SK-N-MC (cell line): Measurements from ENCODE around the gene SUFU.

Experiments used
- DNase-seq: peaks from one replicate; pipeline ENCODE4 v3.0.0-alpha.2; 2011; ENCODE audit warnings: low read depth, low spot score
- H3K27ac ChIP-seq: fragments of 200-600 bp; sonication (generic); 2 replicates; pipeline ENCODE4 v1.5.1; 2016; ENCODE audit warnings: mixed run types
- H3K36me3 ChIP-seq: fragments of 200-600 bp; sonication (generic); 2 replicates; pipeline ENCODE4 v1.6.1; 2017; ENCODE audit warnings: antibody characterized with exemption, low read length, mixed read lengths; ENCODE audit not compliant: insufficient read depth
- H3K4me3 ChIP-seq: fragments of 200-600 bp; sonication (generic); 2 replicates; pipeline ENCODE4 v1.5.1; 2016
- H3K9ac ChIP-seq: fragments of 200-600 bp; sonication (generic); 2 replicates; pipeline ENCODE4 v1.8.0; 2017; ENCODE audit warnings: mixed run types, mixed read lengths; ENCODE audit not compliant: insufficient read length
- H3K9me3 ChIP-seq: fragments of 200-600 bp; sonication (generic); 2 replicates; pipeline ENCODE4 v1.6.1; 2017; ENCODE audit warnings: low read depth, mild to moderate bottlenecking, antibody characterized with exemption, low read length, moderate library complexity, mixed read lengths
- EZH2 ChIP-seq: fragments of 200-600 bp; sonication (generic); IDR thresholded peaks from one replicate; pipeline ENCODE4 v1.6.1; 2017; ENCODE audit warnings: antibody characterized with exemption
- FOXP2 ChIP-seq: optimal IDR thresholded peaks from 2 replicates; pipeline ENCODE3; 2011; ENCODE audit warnings: mild to moderate bottlenecking, moderate library complexity; ENCODE audit not compliant: insufficient read depth; ENCODE audit errors: extremely low read length, control extremely low read depth
- POLR2AphosphoS5 ChIP-seq: IDR thresholded peaks from 2 replicates; pipeline ENCODE4 v1.6.1; 2012; ENCODE audit warnings: mild to moderate bottlenecking, low read depth, low read length, borderline replicate concordance

SUFU gene

DNA sequence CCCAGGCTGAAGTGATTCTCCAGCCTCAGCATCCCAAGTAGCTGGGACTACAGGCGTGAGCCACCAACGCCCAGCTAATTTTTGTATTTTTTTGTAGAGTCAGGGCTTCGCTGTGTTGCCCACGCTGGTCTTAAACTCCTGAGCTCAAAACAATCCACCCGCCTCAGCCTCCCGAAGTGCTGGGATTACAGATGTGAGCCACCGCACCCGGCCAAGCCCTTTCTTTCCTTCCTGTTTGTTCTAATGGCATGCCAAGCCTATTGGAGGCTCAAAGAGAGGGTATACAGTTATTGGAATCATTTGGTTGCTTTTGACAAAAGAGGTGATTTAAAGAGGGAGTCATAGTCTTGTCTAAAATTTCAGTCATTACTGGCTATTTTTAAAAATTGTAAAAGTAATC, 94.5 kb downstream of the SUFU start:
- no peaks in the 10 kb centered on the region for H3K9me3 ChIP-seq
- H3K4me3 ChIP-seq: no peak overlapping the region
- TF ChIP-seq EZH2: no peak
- no peak for TF ChIP-seq FOXP2
- no peak for TF ChIP-seq POLR2AphosphoS5
- H3K9ac ChIP-seq: no peak overlapping the region
- no peaks in the 10 kb centered on the region; the same call in 1 of the 2 replicates for H3K36me3 ChIP-seq
- H3K27ac ChIP-seq: no peak overlapping the region
- no peak for DNase-seq

DNA sequence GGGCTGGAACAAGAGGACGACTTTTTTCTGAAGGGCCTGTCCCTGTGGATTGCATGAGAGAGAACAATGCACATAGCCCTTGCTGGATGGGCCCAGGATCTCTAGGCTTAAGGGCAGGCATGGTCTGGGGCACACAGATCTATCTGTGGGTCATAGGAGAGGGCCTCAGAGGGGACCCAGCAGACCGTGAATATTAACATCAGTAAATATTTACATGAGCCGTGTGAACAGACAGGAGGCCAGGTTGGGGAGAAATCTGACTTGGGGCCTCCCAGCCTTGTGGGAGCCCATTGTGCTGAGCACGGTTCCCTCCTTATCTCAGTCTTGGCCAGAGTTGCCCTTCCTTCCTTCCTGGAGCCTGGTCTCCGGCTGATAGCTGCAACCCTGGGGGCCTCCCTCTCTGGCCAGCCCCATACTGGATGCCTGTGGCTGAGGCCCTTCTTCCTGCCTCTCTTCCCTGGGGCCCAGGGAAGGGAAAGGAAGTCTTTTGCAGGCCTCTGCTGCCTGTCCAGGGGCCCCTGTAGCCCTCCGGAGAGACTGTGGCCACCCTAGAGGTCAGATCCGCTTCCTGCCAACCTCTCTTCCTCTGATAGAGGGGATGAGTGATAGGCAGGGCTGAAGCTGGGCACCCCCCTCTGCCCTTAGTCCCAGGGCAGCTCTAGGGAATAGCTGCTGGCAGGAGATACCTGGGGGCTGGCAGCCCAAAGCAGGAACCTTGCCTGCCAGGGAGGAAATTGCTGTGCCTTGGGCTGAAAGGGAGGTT, 96.0 kb downstream of the SUFU start:
- Histone ChIP-seq H3K27ac (no peak overlapping the region), H3K4me3 (no peak overlapping the region), H3K9me3 (no peaks in the 10 kb centered on the region), H3K9ac (no peak overlapping the region), H3K36me3 (no peaks in the 10 kb centered on the region; the same call in 1 of the 2 replicates)
- no peak for DNase-seq
- TF ChIP-seq FOXP2 (no peak), POLR2AphosphoS5 (no peak), EZH2 (no peak)

DNA sequence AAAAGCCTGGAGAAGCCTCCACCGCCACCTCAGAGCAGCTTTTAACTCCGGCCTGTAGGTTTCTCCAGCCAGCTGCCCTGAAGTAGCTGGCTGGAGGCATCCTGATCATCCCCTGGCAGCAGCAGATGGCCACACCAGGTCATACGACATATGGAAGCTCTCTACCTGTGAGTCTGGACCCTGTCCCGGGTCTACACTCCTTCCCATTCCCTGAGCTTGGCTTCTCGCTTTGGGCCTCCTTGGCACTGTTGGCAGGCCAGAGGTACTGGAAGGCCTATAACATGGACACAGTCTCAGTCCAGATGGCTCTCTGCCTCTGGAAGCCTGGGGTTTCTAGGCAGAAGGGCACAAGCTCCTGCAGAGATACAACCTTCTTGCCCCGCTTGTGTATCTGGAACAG, 97.0 kb downstream of the SUFU start:
- Histone ChIP-seq H3K36me3 (no peaks in the 10 kb centered on the region; the same call in 1 of the 2 replicates), H3K27ac (no peak overlapping the region), H3K4me3 (no peak overlapping the region), H3K9ac (no peak overlapping the region), H3K9me3 (no peaks in the 10 kb centered on the region)
- no peak for TF ChIP-seq FOXP2
- no peak for TF ChIP-seq EZH2
- TF ChIP-seq POLR2AphosphoS5: no peak
- DNase-seq: no peak

DNA sequence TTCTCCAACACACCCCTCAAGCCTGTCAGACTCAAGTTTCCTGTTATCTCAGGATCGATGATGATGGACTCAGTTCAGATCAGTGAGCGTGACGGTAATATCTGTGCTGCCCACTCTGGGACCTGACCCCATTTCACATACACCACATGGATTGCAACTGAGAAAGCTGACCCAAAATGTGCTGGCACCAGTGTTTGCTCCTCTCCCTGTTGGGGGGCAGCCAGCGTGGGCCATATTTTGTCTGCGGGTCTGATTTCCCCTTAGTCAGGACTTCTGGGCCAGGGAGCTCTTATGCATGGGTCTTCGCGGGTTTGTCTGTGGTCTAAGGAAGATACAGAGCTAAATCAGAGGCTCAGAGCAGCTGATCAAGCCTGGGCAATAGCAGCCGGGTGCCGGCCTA, 97.9 kb downstream of the SUFU start:
- Histone ChIP-seq H3K36me3 (no peaks in the 10 kb centered on the region; the same call in 1 of the 2 replicates), H3K9me3 (no peaks in the 10 kb centered on the region), H3K9ac (no peak overlapping the region), H3K4me3 (no peak overlapping the region), H3K27ac (no peak overlapping the region)
- DNase-seq: no peak
- no peak for TF ChIP-seq EZH2
- TF ChIP-seq FOXP2: no peak
- no peak for TF ChIP-seq POLR2AphosphoS5

DNA sequence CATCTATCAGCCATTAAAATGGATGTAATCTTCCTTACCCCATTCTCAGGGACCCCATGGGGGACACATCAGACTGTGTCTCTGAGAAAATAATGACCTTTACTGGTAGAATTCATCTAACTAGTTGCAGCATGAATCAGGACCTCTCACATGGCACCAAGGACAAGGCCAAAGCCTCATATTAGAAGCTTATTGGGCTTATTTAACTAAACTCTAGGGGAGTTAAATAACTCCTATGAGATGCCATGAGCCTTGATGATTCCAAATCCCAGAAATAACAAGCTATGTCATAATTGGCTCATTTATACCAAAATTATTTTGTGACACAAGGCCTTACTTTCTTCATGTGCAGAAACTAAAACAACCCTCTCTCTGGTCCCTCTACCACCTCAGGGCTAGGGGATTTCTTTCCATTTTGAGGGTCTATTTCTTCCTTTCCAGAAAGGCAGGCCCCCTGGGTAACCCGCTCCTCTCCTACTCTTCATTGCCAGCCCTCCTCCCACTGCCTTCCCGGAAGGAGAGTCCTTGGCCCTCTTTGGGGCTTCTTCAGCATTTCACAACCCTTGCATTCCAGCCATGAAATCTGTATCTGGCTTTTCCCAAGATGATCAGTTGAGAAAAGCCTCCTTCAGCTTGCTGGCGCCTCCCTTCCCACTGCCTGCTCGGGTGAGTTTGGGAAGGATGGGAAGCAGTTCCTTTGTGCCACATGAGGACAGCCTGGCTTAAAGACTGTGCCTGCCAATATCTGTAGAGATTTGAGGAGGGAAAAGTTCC, 98.7 kb downstream of the SUFU start:
- Histone ChIP-seq H3K36me3 (no peaks in the 10 kb centered on the region; the same call in 1 of the 2 replicates), H3K27ac (no peak overlapping the region), H3K9ac (no peak overlapping the region), H3K9me3 (no peaks in the 10 kb centered on the region), H3K4me3 (no peak overlapping the region)
- TF ChIP-seq POLR2AphosphoS5 (no peak), EZH2 (no peak), FOXP2 (no peak)
- no peak for DNase-seq

DNA sequence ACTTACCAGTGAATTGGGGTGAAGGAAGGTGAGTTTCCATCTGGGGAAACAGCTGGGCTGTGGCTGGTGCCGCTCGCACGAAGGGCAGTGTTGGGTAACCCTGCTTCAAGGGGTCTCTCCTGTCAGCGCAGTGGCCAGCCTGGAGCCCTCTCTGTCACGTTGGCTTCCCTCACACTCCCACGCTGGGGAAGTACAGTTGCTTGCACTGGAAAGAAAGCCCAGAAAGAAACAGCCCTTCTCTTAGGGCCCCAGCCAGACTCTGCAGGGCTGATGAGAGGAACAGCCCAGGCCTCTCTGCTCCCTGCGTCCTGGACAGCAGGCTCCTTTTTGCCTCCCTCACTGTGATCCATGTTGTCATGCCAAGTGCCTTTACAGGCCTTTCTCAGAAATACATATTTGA, 100.2 kb downstream of the SUFU start:
- DNase-seq: no peak
- H3K9ac ChIP-seq: no peak overlapping the region
- H3K4me3 ChIP-seq: no peak overlapping the region
- no peaks in the 10 kb centered on the region for H3K9me3 ChIP-seq
- H3K27ac ChIP-seq: no peak overlapping the region
- TF ChIP-seq FOXP2 (no peak), EZH2 (no peak), POLR2AphosphoS5 (no peak)
- no peaks in the 10 kb centered on the region; the same call in 1 of the 2 replicates for H3K36me3 ChIP-seq

DNA sequence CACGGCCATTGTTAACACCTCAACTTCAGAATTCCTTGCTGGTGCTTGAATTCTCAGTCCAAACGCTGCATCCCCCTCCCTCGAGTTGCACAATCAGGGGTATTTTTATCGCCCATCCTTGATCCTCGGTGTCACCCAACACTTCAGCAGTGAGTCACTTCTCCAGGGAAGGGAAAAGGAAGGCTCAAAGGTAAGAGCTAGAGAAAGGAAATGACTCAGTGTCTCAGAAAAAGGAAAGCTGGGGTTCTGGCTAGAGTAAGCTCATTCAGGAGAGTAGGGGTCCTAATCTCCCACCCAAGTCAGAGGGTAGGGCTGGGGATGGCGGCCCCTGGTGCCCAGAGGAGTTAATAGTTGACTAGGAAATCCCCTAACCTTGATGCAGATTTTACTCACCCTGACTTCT, 100.7 kb downstream of the SUFU start:
- Histone ChIP-seq H3K9ac (no peak overlapping the region), H3K27ac (no peak overlapping the region), H3K4me3 (no peak overlapping the region), H3K36me3 (no peaks in the 10 kb centered on the region; the same call in 1 of the 2 replicates), H3K9me3 (no peaks in the 10 kb centered on the region)
- no peak for DNase-seq
- TF ChIP-seq FOXP2 (no peak), POLR2AphosphoS5 (no peak), EZH2 (no peak)

DNA sequence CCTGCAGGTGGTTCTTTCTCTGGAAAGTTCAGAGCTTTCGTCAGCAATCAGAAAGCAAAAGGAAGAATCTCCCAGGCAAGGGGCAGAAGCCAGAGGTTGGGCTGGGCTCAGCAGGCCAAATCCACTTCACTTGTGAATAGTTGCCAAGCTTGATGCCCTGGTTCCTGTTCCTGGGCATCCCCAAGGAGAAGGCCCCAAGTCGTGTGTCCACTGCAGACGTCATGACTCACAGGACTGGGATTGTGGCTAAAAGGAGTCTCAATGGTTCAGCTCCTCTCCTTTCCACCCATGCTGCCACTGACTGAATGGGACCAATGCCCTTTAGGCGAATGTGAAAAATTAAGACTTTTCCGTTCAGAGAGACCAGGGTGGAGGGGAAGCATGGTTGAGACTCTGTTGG, 101.9 kb downstream of the SUFU start:
- no peaks in the 10 kb centered on the region for H3K9me3 ChIP-seq
- H3K4me3 ChIP-seq: no peak overlapping the region
- TF ChIP-seq EZH2 (no peak), POLR2AphosphoS5 (no peak), FOXP2 (no peak)
- no peaks in the 10 kb centered on the region; the same call in 1 of the 2 replicates for H3K36me3 ChIP-seq
- DNase-seq: no peak
- H3K27ac ChIP-seq: no peak overlapping the region
- H3K9ac ChIP-seq: no peak overlapping the region
